Gastroesophageal sphincter (tissue), 3 donors: ENCODE data around the gene SNTG2.

Source experiments
- POLR2A ChIP-seq, 2 donors: fragments of 450-650 bp; IDR thresholded peaks; one replicate each; pipeline ENCODE4 v1.6.1; 2017; ENCODE audit warnings: antibody characterized with exemption in 2 of 2, mild to moderate bottlenecking in 2 of 2, moderate library complexity in 1 of 2
- POLR2AphosphoS5 ChIP-seq: sonication (generic); formaldehyde crosslinking; IDR thresholded peaks from one replicate; pipeline ENCODE4 v1.6.1; 2017; ENCODE audit warnings: antibody characterized with exemption
- TF ChIP-seq, protein P1 (sequence below), 4 experiments: fragments of 200-600 bp in 2 of 4; fragments of 450-650 bp in 2 of 4; sonication (generic) in 1 of 4; IDR thresholded peaks; one replicate each; pipeline ENCODE4 v1.5.1; 2017 to 2019; ENCODE audit warnings: antibody characterized with exemption in 4 of 4, mild to moderate bottlenecking in 2 of 4, moderate library complexity in 2 of 4

DNA sequence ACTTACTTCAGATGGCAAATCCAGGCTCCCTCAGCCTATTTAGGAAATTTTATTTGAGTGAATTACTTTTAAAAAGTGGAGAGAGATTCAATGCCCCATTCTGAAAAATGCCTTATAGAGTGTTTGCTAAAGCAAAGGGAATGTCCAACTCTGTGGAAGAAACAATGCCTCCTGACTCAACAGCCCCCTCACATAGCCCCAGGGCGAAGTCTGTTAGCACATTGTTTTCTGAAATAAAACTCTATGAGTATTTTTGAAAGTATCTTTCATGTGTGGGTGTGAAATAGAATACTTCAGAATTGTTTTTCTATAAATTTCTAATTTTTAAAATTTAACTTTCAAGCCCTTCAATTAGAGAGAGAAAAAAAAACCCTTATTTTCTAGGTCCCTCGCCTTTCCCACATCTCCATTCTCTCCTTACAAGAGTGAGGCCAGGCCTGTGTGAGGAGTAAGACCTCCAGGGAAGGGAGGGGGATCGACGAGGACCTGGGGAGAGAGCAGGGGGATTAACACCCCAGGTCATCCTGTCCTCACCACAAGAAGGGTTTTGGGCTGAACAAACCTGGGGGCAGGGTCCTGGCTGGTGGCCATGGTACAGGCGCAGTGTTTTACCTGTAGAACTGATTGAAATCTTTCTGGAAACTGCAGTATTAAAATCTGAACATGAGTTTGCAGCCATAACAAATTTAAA is 141.4 kb downstream of the SNTG2 start:
- no peak for TF ChIP-seq POLR2AphosphoS5
- TF ChIP-seq POLR2A (IDR thresholded peaks at IDR 0.05): no peak
- TF ChIP-seq, protein P1, sequence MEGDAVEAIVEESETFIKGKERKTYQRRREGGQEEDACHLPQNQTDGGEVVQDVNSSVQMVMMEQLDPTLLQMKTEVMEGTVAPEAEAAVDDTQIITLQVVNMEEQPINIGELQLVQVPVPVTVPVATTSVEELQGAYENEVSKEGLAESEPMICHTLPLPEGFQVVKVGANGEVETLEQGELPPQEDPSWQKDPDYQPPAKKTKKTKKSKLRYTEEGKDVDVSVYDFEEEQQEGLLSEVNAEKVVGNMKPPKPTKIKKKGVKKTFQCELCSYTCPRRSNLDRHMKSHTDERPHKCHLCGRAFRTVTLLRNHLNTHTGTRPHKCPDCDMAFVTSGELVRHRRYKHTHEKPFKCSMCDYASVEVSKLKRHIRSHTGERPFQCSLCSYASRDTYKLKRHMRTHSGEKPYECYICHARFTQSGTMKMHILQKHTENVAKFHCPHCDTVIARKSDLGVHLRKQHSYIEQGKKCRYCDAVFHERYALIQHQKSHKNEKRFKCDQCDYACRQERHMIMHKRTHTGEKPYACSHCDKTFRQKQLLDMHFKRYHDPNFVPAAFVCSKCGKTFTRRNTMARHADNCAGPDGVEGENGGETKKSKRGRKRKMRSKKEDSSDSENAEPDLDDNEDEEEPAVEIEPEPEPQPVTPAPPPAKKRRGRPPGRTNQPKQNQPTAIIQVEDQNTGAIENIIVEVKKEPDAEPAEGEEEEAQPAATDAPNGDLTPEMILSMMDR (IDR thresholded peaks at IDR 0.05): no peak
